Measurements from ENCODE around the gene CSF3. TPM values are rescaled to one million over a fixed set of nuclear protein-coding genes. Genes with fewer than 3 reads are reported as not detected.

The CSF3 gene
- polyA plus RNA-seq, 1 donor from 2014 or later = not detected

- H3K27ac ChIP-seq (ENCODE audit: low read length) = no peak overlapping the region
- H2AFZ ChIP-seq (ENCODE audit: low read depth, low read length) = no peak overlapping the region
These were observed 50.7 kb downstream of the CSF3 start for GRCh38 chr17:40065769-40066510.

More at GRCh38 chr17:40065769-40066510, 50.7 kb downstream of the CSF3 start:
- no peaks in the 10 kb centered on the region for H3F3A ChIP-seq (ENCODE audit: insufficient read depth, low read length, poor library complexity, severe bottlenecking)
- H3K9ac ChIP-seq (ENCODE audit: low read length) = peak overlapping the region; percentile 93
- no peak overlapping the region for H3K4me2 ChIP-seq (ENCODE audit: low read length)
- H4K20me1 ChIP-seq (ENCODE audit: insufficient read depth) = no peaks in the 10 kb centered on the region
- H3K79me2 ChIP-seq (replicated peaks; ENCODE audit: insufficient read depth, low read length) = peaks cover 38% of the 10 kb centered on the region
- H3K9me3 ChIP-seq (ENCODE audit: low read length) = no peaks in the 10 kb centered on the region
- TF ChIP-seq MXI1 (conservative IDR thresholded peaks at IDR 0.05; ENCODE audit: poor library complexity, severe bottlenecking) (no peak), CTCF (IDR thresholded peaks at IDR 0.05; ENCODE audit: poor library complexity, severe bottlenecking) (no peak), EP300 (conservative IDR thresholded peaks at IDR 0.05; ENCODE audit: poor library complexity, severe bottlenecking) (no peak), EZH2 (IDR thresholded peaks at IDR 0.05; ENCODE audit: borderline replicate concordance, insufficient read depth, low read length, poor library complexity, severe bottlenecking) (no peak), SMC3 (conservative IDR thresholded peaks at IDR 0.05; ENCODE audit: poor library complexity) (no peak), TAF1 (IDR thresholded peaks at IDR 0.05; ENCODE audit: low read depth) (no peak), POLR2AphosphoS5 (IDR thresholded peaks at IDR 0.05) (no peak), REST (IDR thresholded peaks at IDR 0.05; ENCODE audit: borderline replicate concordance) (no peak), RAD21 (conservative IDR thresholded peaks at IDR 0.05) (no peak)
- H3K27me3 ChIP-seq (ENCODE audit: insufficient read depth, low read depth, low read length) = no peaks in the 10 kb centered on the region
- no peaks in the 10 kb centered on the region for H3K36me3 ChIP-seq (ENCODE audit: insufficient read depth, low read length)
- H3K4me3 ChIP-seq (ENCODE audit: low read length) = peak overlapping the region; percentile 92
- H3K9me2 ChIP-seq (ENCODE audit: insufficient read depth, low read length) = no peaks in the 10 kb centered on the region

Small RNAs within 50 kb of the gene (small RNA-seq; reads per million reads assigned to genes)
- gene SNORD124 = 76.8 to 93.3 (median 84.2) reads per million in 3 experiments

Other genes with a start within 250 kb of the CSF3 start
- not detected in 2 replicates for gene IKZF3, start 151.1 kb upstream of the CSF3 start, polyA plus RNA-seq
- not detected in 2 replicates for gene ZPBP2, start 147.2 kb upstream of the CSF3 start, polyA plus RNA-seq
- 22.7 and 40.2 TPM in 2 replicates for gene GSDMB, start 96.8 kb upstream of the CSF3 start, polyA plus RNA-seq
- gene ORMDL3, start 87.8 kb upstream of the CSF3 start, polyA plus RNA-seq = 90.1 and 97.1 TPM in 2 replicates
- gene LRRC3C, start 87.7 kb upstream of the CSF3 start, polyA plus RNA-seq = not detected in 2 replicates
- gene GSDMA, start 52.4 kb upstream of the CSF3 start, polyA plus RNA-seq = not detected in 2 replicates
- gene PSMD3, start 34.6 kb upstream of the CSF3 start, polyA plus RNA-seq = 117 and 139 TPM in 2 replicates
- 159 and 161 TPM in 2 replicates for gene MED24, start 39.0 kb downstream of the CSF3 start, polyA plus RNA-seq
- gene THRA, start 47.5 kb downstream of the CSF3 start, polyA plus RNA-seq = 97.2 and 111 TPM in 2 replicates
- gene NR1D1, start 85.1 kb downstream of the CSF3 start, polyA plus RNA-seq = 0.73 TPM in 1 of 2 replicates, not detected in the other
- 118 and 137 TPM in 2 replicates for gene MSL1, start 106.5 kb downstream of the CSF3 start, polyA plus RNA-seq
- gene CASC3, start 125.1 kb downstream of the CSF3 start, polyA plus RNA-seq = 50.6 and 52.3 TPM in 2 replicates
- 15.5 and 15.6 TPM in 2 replicates for gene RAPGEFL1, start 162.0 kb downstream of the CSF3 start, polyA plus RNA-seq
- 8.6 and 11.5 TPM in 2 replicates for gene WIPF2, start 203.9 kb downstream of the CSF3 start, polyA plus RNA-seq

All from neural cell (in vitro differentiated cells).